ENCODE measurements around the gene FCRL1. TPM values are rescaled to one million over a fixed set of nuclear protein-coding genes. Genes with fewer than 3 reads are reported as not detected.

Gene FCRL1
- total RNA-seq, 2 donors from 2014 or later = not detected

DNA sequence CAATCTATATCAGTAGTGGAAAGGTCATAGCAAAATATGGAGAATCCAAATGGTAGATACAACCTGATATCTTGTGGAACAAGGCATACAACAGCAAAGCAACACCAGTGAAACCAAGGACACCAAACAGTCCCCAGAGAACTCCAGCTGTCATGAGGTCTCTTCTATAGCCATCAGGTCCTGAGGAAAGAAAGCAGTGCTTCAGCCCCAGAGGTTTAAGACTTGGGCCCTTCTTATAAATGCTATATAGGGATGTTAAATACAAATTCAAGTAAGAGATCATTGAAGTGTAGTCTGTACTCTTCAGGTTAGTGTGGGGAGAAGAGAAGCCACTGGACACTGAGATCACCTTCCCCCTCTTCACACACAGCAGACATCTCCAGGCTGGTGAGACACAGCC, 53.1 kb downstream of the FCRL1 start:
- no peaks in the 10 kb centered on the region for H3K4me1 Mint-ChIP-seq
- H3K36me3 Mint-ChIP-seq (ENCODE audit: low read depth) = no peaks in the 10 kb centered on the region
- Histone ChIP-seq H3K4me3 (ENCODE audit: low read length) (no peak overlapping the region), H3K27me3 (ENCODE audit: control insufficient read depth, insufficient read depth, low read length, poor library complexity, severe bottlenecking) (no peaks in the 10 kb centered on the region), H3K9ac (ENCODE audit: extremely low read depth, low read length, poor library complexity, severe bottlenecking) (no peak overlapping the region), H3K9me3 (ENCODE audit: control insufficient read depth, low read length) (no peaks in the 10 kb centered on the region), H3K4me1 (ENCODE audit: control insufficient read depth, insufficient read depth, low read length) (no peaks in the 10 kb centered on the region), H3K36me3 (ENCODE audit: control insufficient read depth, insufficient read depth, low read length) (no peaks in the 10 kb centered on the region), H3K27ac (ENCODE audit: low read depth, low read length) (no peak overlapping the region)
- TF ChIP-seq, protein P1, sequence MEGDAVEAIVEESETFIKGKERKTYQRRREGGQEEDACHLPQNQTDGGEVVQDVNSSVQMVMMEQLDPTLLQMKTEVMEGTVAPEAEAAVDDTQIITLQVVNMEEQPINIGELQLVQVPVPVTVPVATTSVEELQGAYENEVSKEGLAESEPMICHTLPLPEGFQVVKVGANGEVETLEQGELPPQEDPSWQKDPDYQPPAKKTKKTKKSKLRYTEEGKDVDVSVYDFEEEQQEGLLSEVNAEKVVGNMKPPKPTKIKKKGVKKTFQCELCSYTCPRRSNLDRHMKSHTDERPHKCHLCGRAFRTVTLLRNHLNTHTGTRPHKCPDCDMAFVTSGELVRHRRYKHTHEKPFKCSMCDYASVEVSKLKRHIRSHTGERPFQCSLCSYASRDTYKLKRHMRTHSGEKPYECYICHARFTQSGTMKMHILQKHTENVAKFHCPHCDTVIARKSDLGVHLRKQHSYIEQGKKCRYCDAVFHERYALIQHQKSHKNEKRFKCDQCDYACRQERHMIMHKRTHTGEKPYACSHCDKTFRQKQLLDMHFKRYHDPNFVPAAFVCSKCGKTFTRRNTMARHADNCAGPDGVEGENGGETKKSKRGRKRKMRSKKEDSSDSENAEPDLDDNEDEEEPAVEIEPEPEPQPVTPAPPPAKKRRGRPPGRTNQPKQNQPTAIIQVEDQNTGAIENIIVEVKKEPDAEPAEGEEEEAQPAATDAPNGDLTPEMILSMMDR (conservative IDR thresholded peaks at IDR 0.05) = no peak
- no peak for DNase-seq
- no peaks in the 10 kb centered on the region for H3K9me3 Mint-ChIP-seq
- peaks cover 2% of the 10 kb centered on the region for H3K27me3 Mint-ChIP-seq (ENCODE audit: insufficient read depth)
- no peak overlapping the region for H3K4me3 Mint-ChIP-seq
- H3K27ac Mint-ChIP-seq = no peak overlapping the region

DNA sequence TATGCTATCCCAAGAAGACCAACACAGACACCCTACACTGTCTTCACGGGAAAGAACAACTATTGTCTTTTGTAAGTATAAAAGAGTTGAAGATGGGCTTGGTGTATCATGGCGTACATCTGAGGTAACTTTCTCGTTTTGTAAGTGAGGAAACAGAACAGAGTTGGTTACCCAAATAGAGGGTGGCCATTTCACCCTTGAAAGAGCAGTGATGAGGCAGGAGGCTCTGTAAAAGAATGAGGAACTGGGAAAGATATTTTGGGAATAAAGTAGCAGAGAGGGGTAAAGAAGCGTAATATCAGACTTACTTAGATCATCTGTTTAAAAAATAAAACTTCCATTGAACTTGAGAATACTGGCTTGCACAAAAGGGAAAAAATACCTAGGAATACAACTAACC, 61.9 kb downstream of the FCRL1 start:
- no peak for DNase-seq
- Histone ChIP-seq H3K9me3 (ENCODE audit: control insufficient read depth, low read length) (peaks cover 13% of the 10 kb centered on the region), H3K9ac (ENCODE audit: extremely low read depth, low read length, poor library complexity, severe bottlenecking) (no peak overlapping the region), H3K27me3 (ENCODE audit: control insufficient read depth, insufficient read depth, low read length, poor library complexity, severe bottlenecking) (no peaks in the 10 kb centered on the region), H3K4me3 (ENCODE audit: low read length) (no peak overlapping the region), H3K27ac (ENCODE audit: low read depth, low read length) (no peak overlapping the region), H3K36me3 (ENCODE audit: control insufficient read depth, insufficient read depth, low read length) (no peaks in the 10 kb centered on the region), H3K4me1 (ENCODE audit: control insufficient read depth, insufficient read depth, low read length) (no peaks in the 10 kb centered on the region)
- TF ChIP-seq, protein P1 (conservative IDR thresholded peaks at IDR 0.05) = no peak
- 94 to 97% methylated on average over 3 to 4 of the region's 4 CpGs for WGBS, 2 experiments (ENCODE audit: insufficient coverage in 1 of 2, insufficient read length in 1 of 2)
- Mint-ChIP-seq H3K4me3 (no peak overlapping the region), H3K4me1 (no peaks in the 10 kb centered on the region), H3K27ac (no peak overlapping the region), H3K9me3 (peaks cover 17% of the 10 kb centered on the region), H3K36me3 (ENCODE audit: low read depth) (no peaks in the 10 kb centered on the region), H3K27me3 (ENCODE audit: insufficient read depth) (no peaks in the 10 kb centered on the region)

DNA sequence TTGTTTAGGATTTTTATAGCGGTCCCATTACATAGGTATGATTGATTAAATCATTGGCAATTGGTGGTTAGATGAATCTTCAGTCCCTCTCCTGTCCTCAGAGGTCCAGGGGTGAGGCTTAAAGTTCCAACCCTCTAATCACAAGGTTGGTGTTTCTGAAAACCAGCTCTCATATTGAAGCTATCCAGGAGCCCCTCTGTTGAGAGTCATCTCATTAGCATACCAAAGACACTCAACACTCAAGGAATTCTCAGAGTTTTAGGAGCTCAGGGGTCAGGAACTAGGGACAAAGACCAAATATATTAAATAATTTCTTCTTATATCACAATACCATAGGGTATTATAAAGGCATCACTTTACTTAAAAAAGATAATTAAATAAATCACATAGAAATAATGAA, 66.3 kb downstream of the FCRL1 start:
- no peaks in the 10 kb centered on the region for H3K36me3 ChIP-seq (ENCODE audit: control insufficient read depth, insufficient read depth, low read length)
- no peak for DNase-seq
- no peaks in the 10 kb centered on the region for H3K4me1 Mint-ChIP-seq
- WGBS, 2 experiments (ENCODE audit: insufficient coverage in 1 of 2, insufficient read length in 1 of 2) = 69% methylated on average over 1 of the region's 1 CpG; no CpG with 5 or more reads in 1 of the 2 experiments
- TF ChIP-seq, protein P1 (conservative IDR thresholded peaks at IDR 0.05) = no peak
- H3K4me3 ChIP-seq (ENCODE audit: low read length) = no peak overlapping the region
- H3K27ac Mint-ChIP-seq = no peak overlapping the region
- no peaks in the 10 kb centered on the region for H3K9me3 ChIP-seq (ENCODE audit: control insufficient read depth, low read length)
- H3K27me3 Mint-ChIP-seq (ENCODE audit: insufficient read depth) = no peaks in the 10 kb centered on the region
- H3K27me3 ChIP-seq (ENCODE audit: control insufficient read depth, insufficient read depth, low read length, poor library complexity, severe bottlenecking) = no peaks in the 10 kb centered on the region
- H3K9ac ChIP-seq (ENCODE audit: extremely low read depth, low read length, poor library complexity, severe bottlenecking) = no peak overlapping the region
- H3K9me3 Mint-ChIP-seq = peaks cover under 1% of the 10 kb centered on the region
- H3K36me3 Mint-ChIP-seq (ENCODE audit: low read depth) = no peaks in the 10 kb centered on the region
- H3K27ac ChIP-seq (ENCODE audit: low read depth, low read length) = no peak overlapping the region
- H3K4me3 Mint-ChIP-seq = no peak overlapping the region
- H3K4me1 ChIP-seq (ENCODE audit: control insufficient read depth, insufficient read depth, low read length) = no peaks in the 10 kb centered on the region

All from endodermal cell (in vitro differentiated cells).